Measurements from ENCODE around the gene EEF1A1.

GRCh38 chr6:73532293-73532692 lies 11.5 kb upstream of the EEF1A1 start:
- no peak for TF ChIP-seq POLR2A (IDR thresholded peaks at IDR 0.05)
- no peak for TF ChIP-seq CTCF (IDR thresholded peaks at IDR 0.05)
- no peak for TF ChIP-seq EP300 (IDR thresholded peaks at IDR 0.05)

Measured in ovary (tissue), 3 donors.